ACHN (cell line): ENCODE measurements around the gene GPR160.
"Not testable (repeated sequence)": the region's sequence is repeated elsewhere in the genome, so short reads cannot be mapped to it uniquely, and the experiment has no call there.

Experiments
- DNase-seq: peaks from one replicate; pipeline ENCODE4 v3.0.0-alpha.2; 2015
- in situ Hi-C: cut with HindIII; loops from 2 replicates; pipeline ENCODE4 v1.10.0; 2017; ENCODE audit warnings: low sequenced_read_pairs, low pct_ligation_motif_present, low pct_unique_long_range_greater_than_20kb

The GPR160 gene

GRCh38 chr3:170095771-170096170, 58.0 kb downstream of the GPR160 start:
- DNase-seq = no peak
- in situ Hi-C loops = no loop called here

- in situ Hi-C loops = no loop called here
- no peak for DNase-seq
Measured at GRCh38 chr3:170096342-170096741, 58.5 kb downstream of the GPR160 start.

- in situ Hi-C loops = no loop called here
- DNase-seq = no peak
Measured at GRCh38 chr3:170098753-170099152, 61.0 kb downstream of the GPR160 start.

- in situ Hi-C loops = no loop called here
- no peak for DNase-seq
Measured at GRCh38 chr3:170100944-170101343, 63.1 kb downstream of the GPR160 start.

GRCh38 chr3:170102431-170102830, 64.6 kb downstream of the GPR160 start:
- in situ Hi-C loops = no loop called here
- no peak for DNase-seq

GRCh38 chr3:170107941-170108340, 70.1 kb downstream of the GPR160 start:
- DNase-seq = no peak

GRCh38 chr3:170108955-170109354, 71.2 kb downstream of the GPR160 start:
- in situ Hi-C loops = no loop called here
- DNase-seq = no peak

More at GRCh38 chr3:170107941-170108340, 70.1 kb downstream of the GPR160 start:
- in situ Hi-C loops = no loop called here

- DNase-seq = no peak
- in situ Hi-C loops = no loop called here
Measured at GRCh38 chr3:170109579-170110293, 71.9 kb downstream of the GPR160 start.

GRCh38 chr3:170111147-170111771, 73.5 kb downstream of the GPR160 start:
- in situ Hi-C loops = no loop called here
- DNase-seq = no peak

- in situ Hi-C loops, DNase-seq: not testable (repeated sequence)
Measured at GRCh38 chr3:170114165-170114564, 76.4 kb downstream of the GPR160 start.

GRCh38 chr3:170117134-170117533, 79.3 kb downstream of the GPR160 start:
- DNase-seq = peak; percentile 19

GRCh38 chr3:170128259-170128976, 90.6 kb downstream of the GPR160 start:
- in situ Hi-C loops = no loop called here
- no peak for DNase-seq

More at GRCh38 chr3:170117134-170117533, 79.3 kb downstream of the GPR160 start:
- in situ Hi-C loops = no loop called here

GRCh38 chr3:170128977-170129431, 91.2 kb downstream of the GPR160 start:
- DNase-seq = no peak
- in situ Hi-C loops = no loop called here

GRCh38 chr3:170130532-170130931, 92.7 kb downstream of the GPR160 start:
- in situ Hi-C loops = no loop called here
- DNase-seq = no peak

GRCh38 chr3:170132335-170132734, 94.5 kb downstream of the GPR160 start:
- in situ Hi-C loops = no loop called here
- no peak for DNase-seq
